Activated CD4-positive, alpha-beta T cell treated with anti-CD3 and anti-CD28 coated beads, Interleukin-2, amount 10 ng/mL, durations not matched to agents 24 days and 14 days (primary cell): ENCODE results near the gene AREG. TPM values are rescaled to one million over a fixed set of nuclear protein-coding genes. Genes with fewer than 3 reads are reported as not detected.

Experiments used
- DNase-seq: peaks from one replicate; pipeline ENCODE4 v3.0.0; 2022
- H3K27ac Mint-ChIP-seq: one replicate; pipeline ENCODE4 v1.8.0; 2022; ENCODE audit warnings: mild to moderate bottlenecking, mixed read lengths
- H3K27me3 Mint-ChIP-seq: one replicate; pipeline ENCODE4 v1.8.0; 2022; ENCODE audit warnings: mixed read lengths
- H3K36me3 Mint-ChIP-seq: one replicate; pipeline ENCODE4 v1.8.0; 2022; ENCODE audit warnings: low read depth, mild to moderate bottlenecking, mixed read lengths
- H3K4me1 Mint-ChIP-seq: one replicate; pipeline ENCODE4 v1.8.0; 2021; ENCODE audit warnings: mixed read lengths
- H3K4me3 Mint-ChIP-seq: one replicate; pipeline ENCODE4 v1.8.0; 2022; ENCODE audit warnings: mild to moderate bottlenecking, moderate library complexity, mixed read lengths
- H3K9me3 Mint-ChIP-seq: one replicate; pipeline ENCODE4 v1.8.0; 2021; ENCODE audit warnings: mixed read lengths
- intact Hi-C: fragments of 100-400 bp; cut with micrococcal nuclease; formaldehyde crosslinking; loops from one replicate; pipeline ENCODE4 v1.15.1; 2023
- total RNA-seq: library from RNA; stranded (reverse); gene quantifications from 2 replicates; pipeline ENCODE4 v1.2.3, GENCODE V29; 2022

Gene AREG
- total RNA-seq, 1 donor from 2014 or later: 1.4 TPM

DNA sequence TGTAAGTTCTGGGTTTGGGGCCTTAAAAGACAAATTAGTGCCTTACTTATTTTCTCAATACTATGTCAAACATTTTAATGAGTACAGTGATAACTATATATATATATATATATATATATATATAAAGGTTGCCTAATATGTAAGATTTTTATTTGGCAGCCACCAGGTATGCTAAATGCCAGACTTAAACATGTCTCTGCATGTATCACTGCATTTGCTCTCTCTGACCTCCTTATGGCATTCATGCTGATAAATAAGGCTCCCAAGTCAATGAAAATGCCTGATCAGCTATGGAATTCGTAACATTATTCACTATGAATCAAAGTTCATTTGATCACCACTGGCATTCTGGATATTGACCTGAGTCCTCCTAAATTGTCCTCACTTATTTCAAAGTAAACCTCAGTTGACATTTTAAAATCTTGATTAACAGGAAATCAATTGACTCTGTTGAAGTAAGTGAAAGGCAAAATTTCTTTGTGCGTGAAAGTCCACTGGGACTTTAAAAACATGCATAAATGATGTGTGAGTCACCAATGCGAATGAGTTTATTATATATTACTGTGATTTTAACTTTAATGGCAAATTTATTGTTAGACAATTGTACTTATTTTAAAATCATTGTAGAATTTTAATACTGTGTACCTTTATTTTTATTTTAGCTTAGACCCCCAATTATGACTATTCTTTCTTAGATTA lies 29.2 kb upstream of the AREG start:
- Mint-ChIP-seq H3K27ac (no peak overlapping the region), H3K4me1 (no peaks in the 10 kb centered on the region), H3K9me3 (no peaks in the 10 kb centered on the region), H3K27me3 (peaks cover 8% of the 10 kb centered on the region), H3K4me3 (no peak overlapping the region), H3K36me3 (no peaks in the 10 kb centered on the region)
- no peak for DNase-seq
- intact Hi-C loops: no loop called here

DNA sequence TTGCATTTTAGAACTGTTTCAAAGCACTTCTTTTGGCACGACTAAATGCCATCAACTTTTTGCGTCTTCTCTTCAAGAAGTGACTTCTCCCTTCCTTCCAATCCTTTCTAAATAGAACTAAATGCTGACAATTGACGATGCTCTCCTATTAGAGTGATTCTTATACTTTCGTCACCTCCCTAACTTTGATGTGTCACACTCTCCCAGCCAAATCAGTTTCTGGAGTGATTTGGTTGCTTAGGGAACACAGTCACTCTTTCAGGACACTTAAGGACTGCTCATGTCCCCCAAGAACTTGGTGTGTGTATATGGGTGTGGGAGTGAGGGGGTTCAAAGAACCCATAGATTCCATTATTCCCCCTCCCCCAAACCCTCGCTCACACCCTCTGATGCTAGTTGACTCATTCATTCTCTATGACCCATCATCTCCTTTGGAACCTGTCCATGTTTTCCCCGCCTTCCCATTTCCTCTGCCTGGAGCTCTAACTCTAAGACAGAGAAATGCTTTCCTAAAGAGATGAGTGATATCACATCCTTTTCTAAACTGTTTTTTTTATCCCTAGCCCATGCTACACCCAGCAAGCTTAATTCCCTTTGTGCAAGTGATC lies 26.8 kb upstream of the AREG start:
- Mint-ChIP-seq H3K36me3 (no peaks in the 10 kb centered on the region), H3K4me3 (no peak overlapping the region), H3K4me1 (no peaks in the 10 kb centered on the region), H3K9me3 (no peaks in the 10 kb centered on the region), H3K27me3 (peaks cover 8% of the 10 kb centered on the region), H3K27ac (no peak overlapping the region)
- DNase-seq: no peak
- intact Hi-C loops: no loop called here

DNA sequence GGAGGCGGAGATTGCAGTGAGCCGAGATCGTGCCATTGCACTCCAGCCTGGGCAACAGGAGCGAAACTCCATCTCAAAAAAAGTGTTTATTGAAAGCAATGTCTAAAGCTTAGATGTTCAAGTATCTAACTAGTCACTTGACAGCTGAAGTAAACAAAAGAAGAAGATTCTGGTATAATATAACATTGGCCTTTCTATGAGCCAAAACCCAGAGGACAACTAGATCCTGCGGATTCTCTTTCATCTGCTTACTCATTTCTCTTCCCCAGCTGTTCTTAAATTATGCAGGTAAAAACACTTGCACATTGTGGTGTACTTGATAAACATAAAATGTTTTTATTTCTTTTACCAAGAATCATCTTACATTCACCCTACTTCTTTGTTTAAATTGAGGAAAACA lies 24.1 kb upstream of the AREG start:
- Mint-ChIP-seq H3K27ac (no peak overlapping the region), H3K9me3 (no peaks in the 10 kb centered on the region), H3K4me1 (peaks cover under 1% of the 10 kb centered on the region), H3K27me3 (peaks cover 9% of the 10 kb centered on the region), H3K36me3 (no peaks in the 10 kb centered on the region), H3K4me3 (no peak overlapping the region)
- DNase-seq: no peak
- intact Hi-C loops: no loop called here

DNA sequence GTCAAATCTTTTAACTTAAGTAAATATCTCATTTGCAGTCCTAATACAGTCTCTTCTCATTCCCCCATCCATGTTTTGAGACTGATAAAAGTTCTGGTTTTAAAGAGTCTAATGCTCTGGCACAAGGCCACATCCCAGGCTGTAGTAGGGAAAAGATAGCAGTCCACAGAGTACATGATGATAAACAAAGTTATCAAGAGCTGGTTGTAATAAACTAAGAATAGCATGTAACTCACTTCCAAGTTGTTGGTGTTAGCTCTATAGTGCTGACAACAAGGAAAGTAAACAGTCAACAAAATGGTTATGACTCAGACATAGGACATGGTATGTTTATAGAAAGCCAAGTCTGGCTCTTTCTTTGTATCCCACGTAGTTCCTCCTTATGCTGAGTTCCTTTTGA lies 21.8 kb upstream of the AREG start:
- Mint-ChIP-seq H3K36me3 (no peaks in the 10 kb centered on the region), H3K4me1 (peaks cover 3% of the 10 kb centered on the region), H3K27ac (no peak overlapping the region), H3K27me3 (peaks cover 8% of the 10 kb centered on the region), H3K9me3 (no peaks in the 10 kb centered on the region), H3K4me3 (no peak overlapping the region)
- intact Hi-C loops: no loop called here
- DNase-seq: no peak

DNA sequence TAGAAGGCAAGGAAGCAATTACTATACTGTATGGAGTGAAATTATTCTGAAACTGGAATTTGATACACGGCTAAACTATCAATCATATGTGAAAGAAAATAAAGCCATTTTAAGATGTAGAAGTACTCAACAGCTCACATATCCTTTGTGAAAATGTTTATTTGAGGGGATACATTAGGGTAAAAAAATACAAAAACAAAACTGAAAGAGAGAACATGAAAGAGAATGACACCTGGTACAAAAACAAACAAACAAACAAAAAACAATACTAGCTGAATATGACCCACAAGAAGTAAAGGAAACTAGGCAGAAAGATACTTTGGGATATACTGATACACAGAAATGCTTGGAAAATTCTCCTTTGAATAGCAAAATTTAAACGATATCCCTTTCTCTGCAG lies 20.8 kb upstream of the AREG start:
- Mint-ChIP-seq H3K4me1 (peaks cover 3% of the 10 kb centered on the region), H3K27me3 (peaks cover 8% of the 10 kb centered on the region), H3K27ac (no peak overlapping the region), H3K36me3 (no peaks in the 10 kb centered on the region), H3K9me3 (no peaks in the 10 kb centered on the region), H3K4me3 (no peak overlapping the region)
- DNase-seq: no peak
- intact Hi-C loops: no loop called here

DNA sequence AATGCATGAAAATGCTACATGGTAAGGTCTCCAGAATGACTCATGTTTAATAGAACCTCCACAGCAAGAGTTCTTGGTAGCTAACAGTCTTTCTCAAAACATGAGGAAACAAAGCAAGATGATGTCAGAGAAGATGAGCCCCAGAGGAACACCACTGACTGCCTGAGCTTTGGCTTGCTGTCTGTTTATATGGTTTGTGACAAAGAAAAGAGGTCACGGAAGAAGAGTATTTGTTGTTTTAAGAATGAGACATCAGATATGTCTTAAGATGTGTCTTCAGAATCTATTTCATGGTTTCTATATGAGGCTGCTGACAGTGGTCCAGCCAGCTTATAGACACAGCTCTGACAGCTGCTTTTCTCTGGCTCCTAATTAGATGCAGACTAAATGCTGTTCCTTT lies 18.8 kb upstream of the AREG start:
- DNase-seq: no peak
- no peak overlapping the region for H3K27ac Mint-ChIP-seq
- no peaks in the 10 kb centered on the region for H3K36me3 Mint-ChIP-seq
- intact Hi-C loops: no loop called here
- peaks cover 6% of the 10 kb centered on the region for H3K27me3 Mint-ChIP-seq
- peaks cover 3% of the 10 kb centered on the region for H3K4me1 Mint-ChIP-seq
- H3K9me3 Mint-ChIP-seq: no peaks in the 10 kb centered on the region
- H3K4me3 Mint-ChIP-seq: no peak overlapping the region

- Mint-ChIP-seq H3K4me1 (peaks cover 3% of the 10 kb centered on the region), H3K4me3 (no peak overlapping the region), H3K27me3 (peaks cover 8% of the 10 kb centered on the region), H3K9me3 (no peaks in the 10 kb centered on the region), H3K36me3 (no peaks in the 10 kb centered on the region), H3K27ac (no peak overlapping the region)
- no peak for DNase-seq
- intact Hi-C loops: no loop called here
These were observed 16.7 kb upstream of the AREG start for GRCh38 chr4:74428276-74428675.

DNA sequence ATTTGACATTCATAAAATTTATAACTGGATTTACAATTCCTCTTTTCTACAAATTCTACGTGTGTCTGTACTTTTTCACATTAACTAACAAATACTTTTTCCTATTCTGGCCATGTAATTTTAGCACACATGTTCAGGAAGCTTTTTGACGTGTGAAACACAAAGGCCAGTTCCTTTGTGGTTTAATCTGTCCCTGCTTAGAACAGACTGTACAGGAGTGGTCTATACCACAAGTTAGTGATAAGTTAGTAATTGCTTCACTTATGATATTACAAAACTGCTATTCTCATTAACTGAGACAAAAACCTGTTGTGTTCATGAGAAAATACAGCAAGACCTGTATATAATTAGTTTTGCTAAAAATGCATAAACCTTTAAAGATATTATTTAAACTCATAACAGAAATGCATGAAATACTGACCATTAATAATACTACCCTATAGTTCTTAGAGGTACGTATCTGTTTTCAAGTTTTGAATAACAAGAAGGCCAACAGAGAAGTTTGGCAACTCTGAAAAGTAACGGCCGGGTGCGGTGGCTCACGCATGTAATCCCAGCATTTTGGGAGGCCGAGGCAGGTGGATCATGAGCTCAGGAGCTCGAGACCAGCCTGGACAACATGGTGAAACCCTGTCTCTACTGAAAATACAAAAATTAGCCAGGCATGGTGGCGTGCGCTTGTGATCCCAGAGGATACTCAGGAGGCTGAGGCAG lies 13.7 kb upstream of the AREG start:
- Mint-ChIP-seq H3K27ac (no peak overlapping the region), H3K4me3 (no peak overlapping the region), H3K9me3 (no peaks in the 10 kb centered on the region), H3K4me1 (no peaks in the 10 kb centered on the region), H3K36me3 (no peaks in the 10 kb centered on the region), H3K27me3 (peaks cover 6% of the 10 kb centered on the region)
- DNase-seq: no peak
- intact Hi-C loops: no loop called here

- Mint-ChIP-seq H3K27ac (no peak overlapping the region), H3K9me3 (no peaks in the 10 kb centered on the region)
- intact Hi-C loops: no loop called here
These were observed 11.9 kb upstream of the AREG start for GRCh38 chr4:74433043-74433442.

DNA sequence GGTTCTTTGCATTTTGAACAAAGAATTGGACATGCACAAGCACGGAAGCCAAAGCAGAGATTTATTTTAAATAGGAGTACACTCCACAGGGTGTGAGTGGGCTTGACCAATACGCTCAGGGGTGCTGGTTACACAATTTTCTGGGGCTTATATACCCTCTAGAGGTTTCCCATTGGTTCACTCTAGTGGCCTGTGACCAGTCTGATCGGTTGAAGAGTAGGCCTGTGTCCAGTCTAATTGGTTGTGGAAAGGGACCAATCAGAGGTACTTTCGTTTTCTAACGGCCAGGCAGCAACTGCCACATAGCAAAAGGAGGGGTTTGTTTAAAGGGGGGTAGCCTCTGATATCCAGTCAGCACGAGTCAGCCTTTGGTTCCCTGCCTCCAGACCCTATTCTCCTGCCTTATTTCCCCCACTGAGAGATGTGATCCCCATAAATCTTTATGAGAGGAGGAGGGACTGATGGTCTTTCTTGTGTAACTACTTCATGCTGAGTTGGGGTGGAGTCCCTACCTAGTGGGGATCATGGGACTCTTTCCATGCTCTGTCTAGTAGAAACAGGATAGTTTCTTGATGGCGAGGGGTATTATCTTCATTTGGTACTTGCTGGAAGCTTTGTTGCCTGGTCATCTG lies 11.3 kb upstream of the AREG start:
- H3K4me1 Mint-ChIP-seq: no peaks in the 10 kb centered on the region
- no peak overlapping the region for H3K27ac Mint-ChIP-seq
- H3K36me3 Mint-ChIP-seq: no peaks in the 10 kb centered on the region
- H3K9me3 Mint-ChIP-seq: no peaks in the 10 kb centered on the region
- H3K4me3 Mint-ChIP-seq: no peak overlapping the region
- DNase-seq: no peak
- intact Hi-C loops: no loop called here
- H3K27me3 Mint-ChIP-seq: peaks cover 2% of the 10 kb centered on the region

More at GRCh38 chr4:74433043-74433442, 11.9 kb upstream of the AREG start:
- no peak for DNase-seq
- H3K4me1 Mint-ChIP-seq: no peaks in the 10 kb centered on the region
- no peak overlapping the region for H3K4me3 Mint-ChIP-seq
- peaks cover 6% of the 10 kb centered on the region for H3K27me3 Mint-ChIP-seq
- H3K36me3 Mint-ChIP-seq: no peaks in the 10 kb centered on the region

DNA sequence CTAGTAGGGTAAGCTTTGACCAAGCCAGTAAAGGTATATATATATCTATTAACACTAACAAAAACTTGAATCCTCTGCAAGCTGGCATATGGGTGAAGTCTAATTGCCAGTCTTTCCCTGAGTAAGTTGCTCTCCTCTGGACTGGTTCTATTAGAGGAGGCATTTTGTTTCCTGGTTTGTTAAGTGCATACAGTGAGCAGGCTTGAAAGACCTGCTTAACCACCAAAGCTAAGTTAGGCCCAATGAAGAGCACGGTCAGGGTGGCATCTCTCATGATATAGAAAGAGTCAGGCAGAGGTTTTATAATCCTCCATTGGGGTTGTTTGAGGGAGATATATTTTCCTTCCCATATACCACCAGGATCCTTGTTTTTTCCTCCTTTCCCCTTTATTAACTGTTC lies 9.6 kb upstream of the AREG start:
- H3K9me3 Mint-ChIP-seq: peaks cover 4% of the 10 kb centered on the region
- no peaks in the 10 kb centered on the region for H3K36me3 Mint-ChIP-seq
- no peak for DNase-seq
- H3K4me1 Mint-ChIP-seq: no peaks in the 10 kb centered on the region
- no peak overlapping the region for H3K27ac Mint-ChIP-seq
- intact Hi-C loops: no loop called here
- peaks cover 2% of the 10 kb centered on the region for H3K27me3 Mint-ChIP-seq
- no peak overlapping the region for H3K4me3 Mint-ChIP-seq

- Mint-ChIP-seq H3K4me1 (no peaks in the 10 kb centered on the region), H3K27me3 (no peaks in the 10 kb centered on the region), H3K27ac (no peak overlapping the region), H3K4me3 (no peak overlapping the region), H3K9me3 (peaks cover 4% of the 10 kb centered on the region), H3K36me3 (no peaks in the 10 kb centered on the region)
- intact Hi-C loops: no loop called here
- no peak for DNase-seq
These were observed 7.1 kb upstream of the AREG start for GRCh38 chr4:74437866-74438265.

DNA sequence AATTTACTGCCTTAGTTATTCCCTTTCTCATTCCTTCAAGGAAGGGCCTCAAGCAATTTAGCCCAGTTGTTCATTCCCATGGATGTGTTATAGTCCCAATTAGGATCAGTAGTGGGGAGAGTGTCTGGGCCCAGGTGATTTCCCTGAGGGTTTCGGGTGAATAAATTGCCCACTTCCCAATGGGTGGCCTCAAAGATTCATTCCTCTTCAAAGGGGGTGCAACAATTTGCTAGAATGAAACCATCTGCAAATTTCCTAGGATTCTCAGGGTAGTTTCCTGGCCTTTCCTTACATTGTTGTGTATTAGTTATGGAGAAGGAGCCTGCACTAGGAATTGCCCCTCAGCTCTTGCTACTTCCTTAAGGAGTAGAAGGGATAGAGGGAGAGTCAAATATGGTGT lies 6.3 kb upstream of the AREG start:
- Mint-ChIP-seq H3K27ac (no peak overlapping the region), H3K27me3 (no peaks in the 10 kb centered on the region)

GRCh38 chr4:74439952-74440351 lies 5.0 kb upstream of the AREG start:
- no peak overlapping the region for H3K27ac Mint-ChIP-seq
- DNase-seq: no peak
- H3K4me3 Mint-ChIP-seq: no peak overlapping the region
- intact Hi-C loops: no loop called here
- H3K27me3 Mint-ChIP-seq: no peaks in the 10 kb centered on the region
- peaks cover 4% of the 10 kb centered on the region for H3K9me3 Mint-ChIP-seq
- H3K36me3 Mint-ChIP-seq: no peaks in the 10 kb centered on the region
- peaks cover 8% of the 10 kb centered on the region for H3K4me1 Mint-ChIP-seq

More for the DNA sequence above, 6.3 kb upstream of the AREG start:
- H3K9me3 Mint-ChIP-seq: peaks cover 4% of the 10 kb centered on the region
- intact Hi-C loops: no loop called here
- DNase-seq: no peak
- no peaks in the 10 kb centered on the region for H3K36me3 Mint-ChIP-seq
- no peaks in the 10 kb centered on the region for H3K4me1 Mint-ChIP-seq
- no peak overlapping the region for H3K4me3 Mint-ChIP-seq
